ENCODE data around the gene DCLK3. TPM values are rescaled to one million over a fixed set of nuclear protein-coding genes. Genes with fewer than 3 reads are reported as not detected.

DCLK3 gene
- total RNA-seq, 4 donors from 2014 or later, result 15.0 to 37.3 (median 32.0) TPM

GRCh38 chr3:36751326-36751725, 13.0 kb downstream of the DCLK3 start:
- H3K9me3 ChIP-seq, result no peaks in the 10 kb centered on the region
- no peak overlapping the region for H3K4me3 ChIP-seq
- H3K27me3 ChIP-seq, result no peaks in the 10 kb centered on the region
- H3K4me1 ChIP-seq, result no peaks in the 10 kb centered on the region
- H3K36me3 ChIP-seq, result no peaks in the 10 kb centered on the region
- DNase-seq (ENCODE audit: low spot score in 2 of 2), result no peak
- no peak overlapping the region for H3K27ac ChIP-seq
- 71 to 82% methylated on average over 1 of the region's 1 CpG for WGBS, 2 donors
- no peak for TF ChIP-seq EP300 (IDR thresholded peaks at IDR 0.05)
- TF ChIP-seq CTCF (IDR thresholded peaks at IDR 0.05), result no peak
- TF ChIP-seq POLR2A (IDR thresholded peaks at IDR 0.05), result no peak

GRCh38 chr3:36750737-36751136, 13.6 kb downstream of the DCLK3 start:
- Histone ChIP-seq H3K36me3 (no peaks in the 10 kb centered on the region), H3K27me3 (no peaks in the 10 kb centered on the region), H3K4me3 (no peak overlapping the region), H3K9me3 (no peaks in the 10 kb centered on the region), H3K4me1 (peaks cover 0 to 4% (median 0%) of the 10 kb centered on the region in 4 donors), H3K27ac (no peak overlapping the region)
- DNase-seq (ENCODE audit: low spot score in 2 of 2), result no peak
- no peak for TF ChIP-seq POLR2A (IDR thresholded peaks at IDR 0.05)
- TF ChIP-seq EP300 (IDR thresholded peaks at IDR 0.05), result no peak
- TF ChIP-seq CTCF (IDR thresholded peaks at IDR 0.05), result no peak
- WGBS, 2 donors, result 50 to 57% methylated on average over 6 of the region's 6 CpGs

DNA sequence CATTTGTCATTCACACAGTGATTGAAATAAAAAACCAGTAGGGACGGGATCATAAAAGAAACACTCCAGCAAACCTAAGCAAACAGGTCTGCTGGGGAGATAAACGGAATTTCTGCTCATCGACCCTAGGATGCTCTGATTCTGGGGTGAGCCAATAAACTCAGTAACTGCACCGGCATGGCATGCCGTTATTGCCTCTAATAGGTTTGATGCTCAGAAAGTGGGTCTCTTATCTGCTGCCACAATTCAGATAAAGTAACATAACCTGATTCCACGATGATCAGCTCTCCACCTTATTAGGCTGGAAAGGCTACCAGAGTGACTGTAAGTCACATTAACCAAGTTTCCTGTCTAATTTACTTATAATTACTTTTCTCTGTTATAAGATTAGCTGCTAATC, 19.6 kb downstream of the DCLK3 start:
- TF ChIP-seq CTCF (IDR thresholded peaks at IDR 0.05) (no peak), POLR2A (IDR thresholded peaks at IDR 0.05) (no peak), EP300 (IDR thresholded peaks at IDR 0.05) (no peak)
- Histone ChIP-seq H3K4me3 (no peak overlapping the region), H3K4me1 (peaks cover 0 to 9% (median 0%) of the 10 kb centered on the region in 4 donors), H3K27ac (no peak overlapping the region), H3K9me3 (no peaks in the 10 kb centered on the region), H3K36me3 (no peaks in the 10 kb centered on the region), H3K27me3 (no peaks in the 10 kb centered on the region)
- 70 to 85% methylated on average over 6 of the region's 6 CpGs for WGBS, 2 donors
- no peak for DNase-seq (ENCODE audit: low spot score in 2 of 2)

DNA sequence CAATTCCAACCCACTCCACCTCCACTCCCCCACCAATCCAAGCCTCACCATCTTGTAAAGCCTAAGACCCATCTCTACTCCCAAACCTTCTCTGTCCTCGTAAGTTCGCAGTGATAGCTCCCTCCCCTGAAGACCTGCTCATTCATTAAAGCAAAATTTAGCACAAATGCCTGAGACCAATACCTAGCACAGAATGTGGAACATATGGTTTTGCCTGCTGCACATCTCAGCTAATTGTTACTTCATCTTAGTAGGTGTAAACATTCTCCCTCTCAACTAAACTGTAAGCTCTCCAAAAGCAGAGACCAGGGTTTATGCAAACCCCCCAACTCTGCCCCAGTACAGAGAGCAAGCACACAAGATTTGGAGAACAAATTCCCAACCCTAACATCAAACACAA, 20.5 kb downstream of the DCLK3 start:
- no peaks in the 10 kb centered on the region for H3K27me3 ChIP-seq
- H3K9me3 ChIP-seq, result no peaks in the 10 kb centered on the region
- DNase-seq (ENCODE audit: low spot score in 2 of 2), result no peak
- WGBS, 2 donors, result 87 to 90% methylated on average over 2 of the region's 2 CpGs
- H3K27ac ChIP-seq, result no peak overlapping the region
- no peaks in the 10 kb centered on the region for H3K36me3 ChIP-seq
- peaks cover 0 to 9% (median 0%) of the 10 kb centered on the region in 4 donors for H3K4me1 ChIP-seq
- H3K4me3 ChIP-seq, result no peak overlapping the region
- TF ChIP-seq EP300 (IDR thresholded peaks at IDR 0.05) (no peak), POLR2A (IDR thresholded peaks at IDR 0.05) (no peak), CTCF (IDR thresholded peaks at IDR 0.05) (no peak)

- H3K27ac ChIP-seq, result no peak overlapping the region
- no peaks in the 10 kb centered on the region for H3K9me3 ChIP-seq
- DNase-seq (ENCODE audit: low spot score in 2 of 2), result no peak
- WGBS, 2 donors, result 88 to 98% methylated on average over 2 of the region's 2 CpGs
- no peaks in the 10 kb centered on the region for H3K27me3 ChIP-seq
- TF ChIP-seq EP300 (IDR thresholded peaks at IDR 0.05) (no peak), POLR2A (IDR thresholded peaks at IDR 0.05) (no peak), CTCF (IDR thresholded peaks at IDR 0.05) (no peak)
- no peak overlapping the region for H3K4me3 ChIP-seq
- no peaks in the 10 kb centered on the region for H3K36me3 ChIP-seq
- H3K4me1 ChIP-seq, result peaks cover 0 to 9% (median 0%) of the 10 kb centered on the region in 4 donors
Measured at GRCh38 chr3:36741285-36741684, 23.1 kb downstream of the DCLK3 start.

Data from tibial nerve (tissue), 4 donors.